OCI-LY1 (cell line): ENCODE results near the gene AP1M1.

Source experiments
- CTCF ChIP-seq: fragments of 200-600 bp; sonication (generic), shearing (Covaris generic); IDR thresholded peaks from 2 replicates; pipeline ENCODE4 v1.5.1; 2017; ENCODE audit warnings: mild to moderate bottlenecking, antibody characterized with exemption, low read length, moderate library complexity, mixed read lengths
- EZH2 ChIP-seq: fragments of 200-600 bp; sonication (generic), shearing (Covaris generic); IDR thresholded peaks from 2 replicates; pipeline ENCODE4 v1.8.0; 2017; ENCODE audit warnings: borderline replicate concordance, mixed run types, mild to moderate bottlenecking, antibody characterized with exemption, low read length, moderate library complexity, mixed read lengths

- TF ChIP-seq CTCF (no peak), EZH2 (no peak)
Observed at GRCh38 chr19:16226878-16227836, 29.4 kb downstream of the AP1M1 start.
